Spinal cord (tissue), 10 donors: Measurements from ENCODE around the gene FBLL1. TPM values are rescaled to one million over a fixed set of nuclear protein-coding genes. Genes with fewer than 3 reads are reported as not detected.
"Not testable (repeated sequence)": the region's sequence is repeated elsewhere in the genome, so short reads cannot be mapped to it uniquely, and the experiment has no call there.

Source experiments
- DNase-seq, 6 donors: peaks; one replicate each; pipeline versions ENCODE4 v3.0.0 to v3.0.0-alpha.2; 2013 to 2015; ENCODE audit warnings: low spot score in 6 of 6, low read depth in 4 of 6
- H3K27ac ChIP-seq: one replicate; pipeline ENCODE4 v1.5.1; 2013; ENCODE audit warnings: low read depth, low read length, control low read depth
- H3K27me3 ChIP-seq: one replicate; pipeline ENCODE4 v1.6.1; 2013; ENCODE audit warnings: low read length; ENCODE audit not compliant: control insufficient read depth, insufficient read depth
- H3K36me3 ChIP-seq: one replicate; pipeline ENCODE4 v1.6.1; 2013; ENCODE audit warnings: low read length; ENCODE audit not compliant: control insufficient read depth, insufficient read depth
- H3K4me1 ChIP-seq: one replicate; pipeline ENCODE4 v1.6.1; 2013; ENCODE audit warnings: low read length; ENCODE audit not compliant: control insufficient read depth, insufficient read depth
- H3K4me3 ChIP-seq: one replicate; pipeline ENCODE4 v1.5.1; 2013; ENCODE audit warnings: low read depth, low read length, control low read depth
- H3K9me3 ChIP-seq: one replicate; pipeline ENCODE4 v1.6.1; 2013; ENCODE audit warnings: low read length; ENCODE audit not compliant: control insufficient read depth, insufficient read depth
- WGBS: methylation state at CpG from one replicate; pipeline ENCODE4 v1.1.5; 2013; ENCODE audit warnings: missing lambda C conversion rate; ENCODE audit not compliant: insufficient coverage; 5-methylcytosine and 5-hydroxymethylcytosine counted together
- polyA plus RNA-seq, 2 donors: library from polyadenylated mRNA; unstranded; fragments of 120-200 nt; gene quantifications; one replicate each; pipeline ENCODE4 v1.2.1, GENCODE V29; 2013; ENCODE audit not compliant: insufficient read length in 2 of 2
- small RNA-seq: library from RNA; depleted of rRNA; stranded (forward); fragments of <200 nt; gene quantifications from one replicate; pipeline ENCODE3, GENCODE V24; 2014; ENCODE audit warnings: low replicate concordance
- total RNA-seq, 2 donors: library from RNA; depleted of rRNA in 1 of 2; stranded (reverse); fragments of 120-200 nt in 1 of 2; fragments of >200 nt in 1 of 2; gene quantifications; one replicate each; pipeline versions ENCODE4 v1.2.3 to v1.2.4, GENCODE V29; 2013 to 2014
- donor health status: healthy.

The FBLL1 gene
- total and polyA plus RNA-seq, 4 donors: 15.5 to 61.4 (median 37.6) TPM

- no CpG with 5 or more reads among the region's 1 CpG for WGBS
- H3K27me3 ChIP-seq, H3K4me1 ChIP-seq, DNase-seq, H3K9me3 ChIP-seq, H3K4me3 ChIP-seq, H3K27ac ChIP-seq, H3K36me3 ChIP-seq: not testable (repeated sequence)
Measured at GRCh38 chr5:168574156-168574555, 45.1 kb downstream of the FBLL1 start.

DNA sequence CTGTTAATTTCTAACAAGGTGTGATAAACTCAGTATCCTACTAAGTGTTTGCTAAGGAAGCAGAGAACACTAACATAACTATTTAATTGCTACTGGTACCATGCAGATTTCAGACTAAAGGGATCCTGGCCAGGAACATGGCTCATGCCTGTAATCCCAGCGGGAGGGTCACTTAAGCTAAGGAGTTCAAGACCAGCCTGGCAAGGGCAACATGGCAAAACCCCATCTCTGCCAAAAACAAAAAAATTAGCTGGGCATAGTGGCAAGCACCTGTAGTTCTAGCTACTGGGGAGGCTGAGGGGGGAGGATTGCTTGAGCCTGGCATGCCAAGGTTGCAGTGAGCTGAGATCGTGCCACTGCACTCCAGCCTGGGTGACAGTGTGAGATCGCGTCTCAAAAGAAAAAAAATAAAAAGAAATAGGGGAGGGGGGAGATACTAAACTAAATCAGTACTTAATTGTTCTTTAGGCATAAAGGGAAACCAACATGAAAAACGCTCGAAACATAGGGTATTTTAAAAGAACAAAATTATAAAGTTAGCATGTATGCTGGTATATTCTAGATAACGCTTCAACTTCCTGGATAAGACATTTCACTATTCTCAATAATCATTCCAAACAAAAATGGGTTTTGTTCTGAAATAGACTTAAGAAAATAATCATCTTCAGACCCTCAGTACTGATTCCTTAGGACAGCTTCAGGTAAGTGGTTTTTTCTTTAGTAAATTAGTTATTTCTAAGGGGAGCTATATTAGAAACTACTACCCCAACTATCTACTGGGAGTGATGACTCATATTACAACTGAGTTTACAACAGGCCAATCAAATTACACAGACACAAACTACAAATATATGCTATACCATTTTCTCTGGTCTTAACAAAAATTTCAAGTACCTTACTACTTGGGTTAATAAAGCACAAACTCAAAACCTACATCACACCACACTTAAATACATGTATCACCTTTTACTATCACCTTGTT lies 46.6 kb downstream of the FBLL1 start:
- WGBS: 80% methylated on average over 1 of the region's 7 CpGs
- Histone ChIP-seq H3K4me3 (no peak overlapping the region), H3K4me1 (peaks cover 8% of the 10 kb centered on the region), H3K9me3 (no peaks in the 10 kb centered on the region), H3K27me3 (no peaks in the 10 kb centered on the region), H3K27ac (no peak overlapping the region), H3K36me3 (no peaks in the 10 kb centered on the region)
- DNase-seq: no peak

- DNase-seq: no peak
- no CpG with 5 or more reads among the region's 3 CpGs for WGBS
- no peaks in the 10 kb centered on the region for H3K9me3 ChIP-seq
- H3K36me3 ChIP-seq: no peaks in the 10 kb centered on the region
- H3K27me3 ChIP-seq: no peaks in the 10 kb centered on the region
- peak overlapping the region; percentile 75 for H3K4me3 ChIP-seq
- peaks cover 8% of the 10 kb centered on the region for H3K4me1 ChIP-seq
- H3K27ac ChIP-seq: no peak overlapping the region
Measured at GRCh38 chr5:168578006-168578405, 48.9 kb downstream of the FBLL1 start.

- Histone ChIP-seq H3K4me3 (peak within 1 kb of the TSS; percentile 75), H3K9me3 (no peaks in the 10 kb centered on the region), H3K27ac (peak within 1 kb of the TSS; percentile 94), H3K36me3 (no peaks in the 10 kb centered on the region), H3K4me1 (peaks cover 8% of the 10 kb centered on the region), H3K27me3 (no peaks in the 10 kb centered on the region)
- DNase-seq: peak in 5 of 6 donors; percentile 38 to 86 (median 69)
- WGBS: 0% methylated on average over 55 of the region's 63 CpGs
Measured at GRCh38 chr5:168578538-168579487, 49.7 kb downstream of the FBLL1 start, which contains the start of gene PANK3. Gene PANK3, minus strand, starts transcription at chr5:168579368. Its CDS starts 85 bp downstream, at chr5:168579283.

GRCh38 chr5:168579488-168580226 lies 50.6 kb downstream of the FBLL1 start:
- Histone ChIP-seq H3K27ac (peak overlapping the region; percentile 94), H3K9me3 (no peaks in the 10 kb centered on the region), H3K27me3 (no peaks in the 10 kb centered on the region), H3K36me3 (no peaks in the 10 kb centered on the region), H3K4me3 (peak overlapping the region; percentile 58), H3K4me1 (peaks cover 8% of the 10 kb centered on the region)
- peak; percentile 89 to 100 (median 97) for DNase-seq
- WGBS: 1% methylated on average over 51 of the region's 52 CpGs

DNA sequence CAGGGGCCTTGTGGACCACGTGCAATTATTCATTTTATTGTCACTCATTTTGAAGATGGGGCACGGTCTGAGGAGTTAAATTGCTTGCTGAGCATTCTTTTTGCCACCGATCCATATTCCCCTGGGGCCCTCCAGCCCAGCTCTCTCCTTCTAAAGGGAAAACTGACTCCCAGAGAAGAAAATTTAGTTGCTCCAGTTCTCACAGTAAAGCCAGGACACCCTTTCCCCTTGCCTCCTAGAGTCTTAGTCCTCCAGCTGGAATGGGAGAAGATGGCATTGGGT lies 51.1 kb downstream of the FBLL1 start:
- Histone ChIP-seq H3K36me3 (no peaks in the 10 kb centered on the region), H3K27me3 (no peaks in the 10 kb centered on the region), H3K4me3 (peak overlapping the region; percentile 58), H3K9me3 (no peaks in the 10 kb centered on the region), H3K4me1 (peaks cover 8% of the 10 kb centered on the region), H3K27ac (peak overlapping the region; percentile 94)
- no CpG with 5 or more reads among the region's 3 CpGs for WGBS
- no peak for DNase-seq

Small RNAs within 50 kb of the gene (small RNA-seq; reads per million reads assigned to genes)
- 2.1 reads per million, percentile 90 among the genes with 10 or more reads in this experiment for gene MIR103A1

Other genes starting within 250 kb of the FBLL1 start
- 10 to 100 TPM; 12.9 to 20.2 TPM for gene WWC1, start 237.7 kb upstream of the FBLL1 start, total RNA-seq
- 10 to 100 TPM; 38.7 to 47.1 TPM for gene WWC1, start 237.7 kb upstream of the FBLL1 start, polyA plus RNA-seq
- 100 to 1,000 TPM in 1 of 2 donors, 10 to 100 TPM in 1; 89.4 to 134 TPM for gene RARS1, start 42.8 kb upstream of the FBLL1 start, total RNA-seq
- 10 to 100 TPM; 46.0 to 52.6 TPM for gene RARS1, start 42.8 kb upstream of the FBLL1 start, polyA plus RNA-seq
- gene PANK3, start 50.1 kb downstream of the FBLL1 start, total RNA-seq: 100 to 1,000 TPM in 1 of 2 donors, 10 to 100 TPM in 1; 66.0 to 161 TPM
- 10 to 100 TPM; 51.4 to 76.2 TPM for gene PANK3, start 50.1 kb downstream of the FBLL1 start, polyA plus RNA-seq